ENCODE results near the gene FCGR3A. TPM values are rescaled to one million over a fixed set of nuclear protein-coding genes. Genes with fewer than 3 reads are reported as not detected.

The FCGR3A gene
- total and polyA plus RNA-seq, 2 donors (not counting 1 experiment from before 2014, with no cell fraction given), result 1.3 to 3.1 TPM

Other genes with a start within 250 kb of the FCGR3A start
- 11.8 and 12.9 TPM in 2 replicates for gene MPZ, start 239.8 kb downstream of the FCGR3A start, total RNA-seq
- 4.3 and 5.8 TPM in 2 replicates for gene MPZ, start 239.8 kb downstream of the FCGR3A start, polyA plus RNA-seq
- gene SDHC, start 235.4 kb downstream of the FCGR3A start, total RNA-seq, result 99.0 and 109 TPM in 2 replicates
- 78.3 and 102 TPM in 2 replicates for gene SDHC, start 235.4 kb downstream of the FCGR3A start, polyA plus RNA-seq
- gene CFAP126, start 181.9 kb downstream of the FCGR3A start, total RNA-seq, result not detected in 2 replicates
- gene CFAP126, start 181.9 kb downstream of the FCGR3A start, polyA plus RNA-seq, result not detected in 2 replicates
- gene FCGR2A, start 44.4 kb downstream of the FCGR3A start, total RNA-seq, result 14.4 and 15.5 TPM in 2 replicates
- gene FCGR2A, start 44.4 kb downstream of the FCGR3A start, polyA plus RNA-seq, result 7.7 and 12.0 TPM in 2 replicates
- 11.2 and 11.9 TPM in 2 replicates for gene HSPA6, start 25.3 kb downstream of the FCGR3A start, total RNA-seq
- 2.6 and 8.5 TPM in 2 replicates for gene HSPA6, start 25.3 kb downstream of the FCGR3A start, polyA plus RNA-seq
- not detected in 2 replicates for gene FCGR3B, start 81.4 kb upstream of the FCGR3A start, total RNA-seq
- 0.13 and 0.27 TPM in 2 replicates for gene FCGR3B, start 81.4 kb upstream of the FCGR3A start, polyA plus RNA-seq
- gene FCGR2B, start 113.3 kb upstream of the FCGR3A start, total RNA-seq, result 143 and 144 TPM in 2 replicates
- 189 and 282 TPM in 2 replicates for gene FCGR2B, start 113.3 kb upstream of the FCGR3A start, polyA plus RNA-seq
- gene FCRLA, start 157.4 kb upstream of the FCGR3A start, total RNA-seq, result 140 and 142 TPM in 2 replicates
- gene FCRLA, start 157.4 kb upstream of the FCGR3A start, polyA plus RNA-seq, result 105 and 248 TPM in 2 replicates
- 3.0 and 3.8 TPM in 2 replicates for gene FCRLB, start 171.7 kb upstream of the FCGR3A start, total RNA-seq
- gene FCRLB, start 171.7 kb upstream of the FCGR3A start, polyA plus RNA-seq, result 1.8 and 6.4 TPM in 2 replicates
- gene DUSP12, start 200.0 kb upstream of the FCGR3A start, total RNA-seq, result 41.2 and 41.9 TPM in 2 replicates
- 29.5 and 32.4 TPM in 2 replicates for gene DUSP12, start 200.0 kb upstream of the FCGR3A start, polyA plus RNA-seq
- 25.6 and 26.6 TPM in 2 replicates for gene ATF6, start 216.5 kb upstream of the FCGR3A start, total RNA-seq
- 5.7 and 6.8 TPM in 2 replicates for gene ATF6, start 216.5 kb upstream of the FCGR3A start, polyA plus RNA-seq

Data from B cell (primary cell).